VCaP (cell line): Measurements from ENCODE around the gene SOX13.
"Not testable (repeated sequence)": the region's sequence is repeated elsewhere in the genome, so short reads cannot be mapped to it uniquely, and the experiment has no call there.

Experiments used
- H3K27ac ChIP-seq: fragments of 450-650 bp; 2 replicates; pipeline ENCODE4 v1.5.1; 2017
- TF ChIP-seq, protein P1 (sequence below): fragments of 450-650 bp; conservative IDR thresholded peaks from 2 replicates; pipeline ENCODE4 v1.5.1; 2017; ENCODE audit warnings: mild to moderate bottlenecking, moderate library complexity

SOX13 gene

DNA sequence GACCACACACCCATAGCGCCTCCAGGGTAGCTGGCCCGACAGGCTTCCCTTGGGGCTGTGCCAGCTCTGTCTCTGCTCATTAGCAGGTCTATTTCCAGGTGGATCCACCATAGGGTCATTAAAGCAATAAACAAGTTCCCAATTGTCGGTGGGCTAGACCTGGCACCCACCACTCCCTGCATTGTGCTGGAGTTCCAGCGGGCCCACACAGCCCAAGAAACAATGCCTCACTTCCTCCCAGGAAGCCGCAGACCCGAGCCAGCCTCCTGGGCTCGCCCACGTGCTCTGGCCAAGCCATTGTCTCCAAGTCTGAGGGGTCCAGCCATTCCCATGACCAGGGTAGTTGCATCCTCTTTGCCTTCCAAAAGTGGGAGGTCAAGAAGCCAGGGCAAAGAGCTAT is 27.5 kb upstream of the SOX13 start:
- no peak overlapping the region for H3K27ac ChIP-seq
- TF ChIP-seq, protein P1, sequence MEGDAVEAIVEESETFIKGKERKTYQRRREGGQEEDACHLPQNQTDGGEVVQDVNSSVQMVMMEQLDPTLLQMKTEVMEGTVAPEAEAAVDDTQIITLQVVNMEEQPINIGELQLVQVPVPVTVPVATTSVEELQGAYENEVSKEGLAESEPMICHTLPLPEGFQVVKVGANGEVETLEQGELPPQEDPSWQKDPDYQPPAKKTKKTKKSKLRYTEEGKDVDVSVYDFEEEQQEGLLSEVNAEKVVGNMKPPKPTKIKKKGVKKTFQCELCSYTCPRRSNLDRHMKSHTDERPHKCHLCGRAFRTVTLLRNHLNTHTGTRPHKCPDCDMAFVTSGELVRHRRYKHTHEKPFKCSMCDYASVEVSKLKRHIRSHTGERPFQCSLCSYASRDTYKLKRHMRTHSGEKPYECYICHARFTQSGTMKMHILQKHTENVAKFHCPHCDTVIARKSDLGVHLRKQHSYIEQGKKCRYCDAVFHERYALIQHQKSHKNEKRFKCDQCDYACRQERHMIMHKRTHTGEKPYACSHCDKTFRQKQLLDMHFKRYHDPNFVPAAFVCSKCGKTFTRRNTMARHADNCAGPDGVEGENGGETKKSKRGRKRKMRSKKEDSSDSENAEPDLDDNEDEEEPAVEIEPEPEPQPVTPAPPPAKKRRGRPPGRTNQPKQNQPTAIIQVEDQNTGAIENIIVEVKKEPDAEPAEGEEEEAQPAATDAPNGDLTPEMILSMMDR, result no peak

DNA sequence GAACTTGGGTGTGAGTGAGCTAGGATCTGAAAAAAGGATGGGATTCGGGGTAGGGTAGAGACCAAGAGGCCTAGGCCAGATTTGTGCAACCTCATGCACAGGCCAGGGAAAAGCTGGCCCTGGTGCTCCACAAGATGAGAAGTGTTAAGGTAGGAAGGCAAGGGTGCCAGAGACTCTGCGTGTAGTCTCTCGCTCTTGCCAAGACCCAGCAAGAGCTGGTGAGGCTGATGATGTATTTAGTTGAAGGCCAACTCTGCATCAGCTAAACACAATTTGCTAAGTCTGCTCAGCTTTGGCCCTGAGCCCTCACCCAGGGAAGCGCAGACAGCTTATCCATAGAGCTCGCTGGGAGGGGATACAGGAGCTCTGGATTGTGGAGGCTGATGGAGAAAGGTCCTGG is 26.6 kb upstream of the SOX13 start:
- TF ChIP-seq, protein P1, result no peak
- no peak overlapping the region for H3K27ac ChIP-seq

DNA sequence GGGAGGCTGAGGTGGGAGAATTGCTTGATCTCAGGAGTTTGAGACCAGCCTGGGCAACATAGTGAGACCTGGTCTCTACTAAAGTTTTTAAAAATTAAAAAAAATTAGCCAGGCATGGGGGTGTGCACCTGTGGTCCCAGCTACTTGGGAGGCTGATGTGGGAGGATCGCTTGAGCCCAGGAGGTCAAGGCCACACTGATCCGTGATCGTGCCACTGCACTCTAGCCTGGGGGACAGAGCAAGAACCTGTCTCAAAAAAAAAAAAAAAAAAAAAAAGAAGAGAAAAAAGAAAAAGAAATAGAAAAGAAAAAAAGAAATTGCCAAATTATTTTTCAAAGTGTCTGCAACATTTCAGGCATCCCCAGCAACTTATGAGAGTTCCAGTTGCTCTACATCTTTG is 24.1 kb upstream of the SOX13 start:
- H3K27ac ChIP-seq, result not testable (repeated sequence)

DNA sequence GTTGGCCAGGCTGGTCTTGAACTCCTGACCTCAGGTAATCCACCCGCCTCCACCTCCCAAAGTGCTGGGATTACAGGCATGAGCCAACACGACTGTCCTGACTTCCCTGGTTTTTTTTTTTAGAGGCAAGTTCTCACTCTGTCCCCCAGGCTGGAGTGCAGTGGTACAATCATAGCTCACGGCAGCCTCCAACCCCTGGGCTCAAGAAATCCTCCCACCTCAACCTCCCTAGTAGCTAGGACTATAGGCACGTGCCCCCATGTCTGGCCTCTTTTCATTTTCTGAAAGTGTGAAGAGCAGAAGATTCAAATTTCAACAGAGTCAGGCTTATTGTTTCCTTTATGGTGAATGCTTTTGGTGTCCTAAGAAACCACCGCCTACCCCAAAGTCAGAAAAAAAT is 21.7 kb upstream of the SOX13 start:
- TF ChIP-seq, protein P1, result no peak
- no peak overlapping the region for H3K27ac ChIP-seq

DNA sequence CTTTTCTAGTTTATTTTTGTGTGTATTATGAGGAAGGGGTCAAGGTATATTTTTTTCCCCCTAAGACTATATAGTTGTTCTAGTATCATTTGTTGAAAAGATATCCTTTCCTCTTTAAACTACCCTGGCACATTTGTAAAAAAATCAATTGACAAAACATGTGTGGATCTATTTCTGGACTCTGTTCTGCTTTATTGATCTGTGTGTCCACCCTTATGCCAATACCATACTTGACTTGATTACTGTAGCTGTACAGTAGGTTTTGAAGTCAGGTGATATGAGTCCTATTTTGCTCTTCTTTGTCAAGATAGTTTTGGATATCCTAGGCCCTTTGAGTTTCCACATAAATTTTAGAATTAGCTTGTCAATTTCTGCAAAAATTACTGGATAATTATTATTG is 21.2 kb upstream of the SOX13 start:
- H3K27ac ChIP-seq, result no peak overlapping the region
- TF ChIP-seq, protein P1, result no peak

DNA sequence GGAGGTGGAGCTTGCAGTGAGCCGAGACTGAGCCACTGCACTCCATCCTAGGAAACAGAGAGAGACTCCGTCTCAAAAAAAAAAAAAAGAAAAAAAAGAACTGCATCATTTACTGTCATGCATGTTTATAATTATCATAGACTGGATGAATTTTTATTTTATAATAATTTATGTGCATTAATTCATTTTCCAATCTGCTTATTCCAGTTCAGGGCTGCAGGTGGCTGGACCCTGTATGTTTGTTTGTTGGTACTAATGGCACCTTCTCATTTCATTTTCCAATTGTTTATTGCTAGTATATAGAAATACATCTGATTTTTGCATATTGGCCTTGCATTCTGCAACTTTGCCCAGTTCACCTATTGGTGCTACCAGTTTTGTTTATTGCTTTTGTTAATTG is 19.0 kb upstream of the SOX13 start:
- TF ChIP-seq, protein P1, result no peak

DNA sequence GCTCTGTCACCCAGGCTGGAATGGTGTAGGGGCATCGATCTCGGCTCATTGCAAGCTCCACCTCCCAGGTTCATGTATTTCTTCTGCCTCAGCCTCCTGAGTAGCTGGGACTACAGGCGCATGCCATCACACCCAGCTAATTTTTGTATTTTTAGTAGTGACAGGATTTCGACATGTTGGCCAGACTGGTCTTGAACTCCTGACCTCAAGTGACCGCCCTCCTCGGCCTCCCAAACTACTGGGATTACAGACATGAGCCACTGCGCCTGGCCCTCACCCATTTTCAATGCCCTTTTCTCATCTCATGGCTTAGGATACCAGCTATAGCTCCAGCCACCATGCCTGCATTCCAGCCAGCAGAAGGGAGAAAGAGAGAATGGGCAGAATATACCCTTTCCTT is 12.9 kb upstream of the SOX13 start:
- H3K27ac ChIP-seq, result no peak overlapping the region
- TF ChIP-seq, protein P1, result no peak

More for the DNA sequence above, 19.0 kb upstream of the SOX13 start:
- no peak overlapping the region for H3K27ac ChIP-seq

DNA sequence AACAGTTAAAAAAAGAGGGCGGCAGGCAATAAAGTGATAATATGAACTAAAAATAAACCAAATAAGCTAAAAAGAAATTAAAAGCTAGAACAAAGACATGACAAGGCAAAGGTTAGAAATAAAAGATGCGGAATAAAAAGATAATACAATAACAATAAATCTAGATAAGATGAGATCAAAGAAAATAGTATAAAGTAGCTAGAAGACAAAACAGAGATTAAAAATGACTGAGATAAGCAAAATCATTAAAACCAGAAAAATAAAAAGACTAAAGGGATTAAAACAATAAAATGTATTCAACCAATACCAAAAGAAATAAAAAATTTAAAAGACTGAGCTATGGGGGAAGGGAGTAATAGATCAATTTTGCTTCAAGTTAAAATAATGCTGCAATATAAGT is 10.8 kb upstream of the SOX13 start:
- H3K27ac ChIP-seq, result no peak overlapping the region
- TF ChIP-seq, protein P1, result no peak
